ENCODE data around the gene RPP38. TPM values are rescaled to one million over a fixed set of nuclear protein-coding genes. Genes with fewer than 3 reads are reported as not detected.

Gene RPP38
- total RNA-seq, 1 experiment from 2014 or later, result 15.9 TPM

DNA sequence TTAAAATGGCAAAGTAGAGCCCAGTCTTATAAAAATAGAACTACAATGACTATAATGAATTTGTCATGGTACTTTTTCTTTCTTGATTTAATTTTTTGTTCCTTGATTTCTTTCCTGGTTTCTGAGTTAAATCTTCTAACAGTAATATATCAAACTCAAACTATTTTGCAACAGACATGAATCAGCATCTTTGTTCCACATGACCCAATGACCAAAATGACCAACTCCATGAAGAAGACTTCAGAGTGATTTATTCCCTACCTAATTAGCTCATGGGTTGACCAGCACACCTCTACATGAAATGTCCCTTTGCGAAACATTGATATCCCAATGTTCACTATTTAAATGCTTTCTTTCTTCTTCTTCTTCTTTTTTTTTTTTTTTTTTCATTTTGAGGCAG lies 40.5 kb downstream of the RPP38 start:
- H3K27me3 ChIP-seq (ENCODE audit: insufficient read depth, low read depth), result no peaks in the 10 kb centered on the region
- no peak overlapping the region for H3K27ac ChIP-seq
- ChIA-PET POLR2A (ENCODE audit: unreplicated experiment) (no interaction called here), CTCF (no interaction called here)
- H2AFZ ChIP-seq, result no peak overlapping the region
- no peaks in the 10 kb centered on the region for H3F3A ChIP-seq (ENCODE audit: insufficient read depth, low read depth)
- no peaks in the 10 kb centered on the region for H3K4me1 ChIP-seq (replicated peaks; ENCODE audit: insufficient read depth)
- no peak overlapping the region for H3K4me3 ChIP-seq
- H3K9me3 ChIP-seq (ENCODE audit: insufficient read depth, low read depth), result no peaks in the 10 kb centered on the region
- intact Hi-C loops (cut with micrococcal nuclease; ENCODE audit: unreplicated experiment), result no loop called here
- no peaks in the 10 kb centered on the region for H3K36me3 ChIP-seq (ENCODE audit: low read depth)
- no peaks in the 10 kb centered on the region for H4K20me1 ChIP-seq (ENCODE audit: insufficient read depth)
- BruUV-seq (replicated peaks), result no TSS peak
- H3K4me2 ChIP-seq, result no peak overlapping the region
- H3K79me2 ChIP-seq (ENCODE audit: low read depth), result no peaks in the 10 kb centered on the region
- H3K9me2 ChIP-seq (ENCODE audit: insufficient read depth), result no peaks in the 10 kb centered on the region
- no peak for DNase-seq
- TF ChIP-seq EZH2 (IDR thresholded peaks at IDR 0.05; ENCODE audit: low read depth), result no peak
- TF ChIP-seq, protein P1, sequence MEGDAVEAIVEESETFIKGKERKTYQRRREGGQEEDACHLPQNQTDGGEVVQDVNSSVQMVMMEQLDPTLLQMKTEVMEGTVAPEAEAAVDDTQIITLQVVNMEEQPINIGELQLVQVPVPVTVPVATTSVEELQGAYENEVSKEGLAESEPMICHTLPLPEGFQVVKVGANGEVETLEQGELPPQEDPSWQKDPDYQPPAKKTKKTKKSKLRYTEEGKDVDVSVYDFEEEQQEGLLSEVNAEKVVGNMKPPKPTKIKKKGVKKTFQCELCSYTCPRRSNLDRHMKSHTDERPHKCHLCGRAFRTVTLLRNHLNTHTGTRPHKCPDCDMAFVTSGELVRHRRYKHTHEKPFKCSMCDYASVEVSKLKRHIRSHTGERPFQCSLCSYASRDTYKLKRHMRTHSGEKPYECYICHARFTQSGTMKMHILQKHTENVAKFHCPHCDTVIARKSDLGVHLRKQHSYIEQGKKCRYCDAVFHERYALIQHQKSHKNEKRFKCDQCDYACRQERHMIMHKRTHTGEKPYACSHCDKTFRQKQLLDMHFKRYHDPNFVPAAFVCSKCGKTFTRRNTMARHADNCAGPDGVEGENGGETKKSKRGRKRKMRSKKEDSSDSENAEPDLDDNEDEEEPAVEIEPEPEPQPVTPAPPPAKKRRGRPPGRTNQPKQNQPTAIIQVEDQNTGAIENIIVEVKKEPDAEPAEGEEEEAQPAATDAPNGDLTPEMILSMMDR (conservative IDR thresholded peaks at IDR 0.05), result no peak

DNA sequence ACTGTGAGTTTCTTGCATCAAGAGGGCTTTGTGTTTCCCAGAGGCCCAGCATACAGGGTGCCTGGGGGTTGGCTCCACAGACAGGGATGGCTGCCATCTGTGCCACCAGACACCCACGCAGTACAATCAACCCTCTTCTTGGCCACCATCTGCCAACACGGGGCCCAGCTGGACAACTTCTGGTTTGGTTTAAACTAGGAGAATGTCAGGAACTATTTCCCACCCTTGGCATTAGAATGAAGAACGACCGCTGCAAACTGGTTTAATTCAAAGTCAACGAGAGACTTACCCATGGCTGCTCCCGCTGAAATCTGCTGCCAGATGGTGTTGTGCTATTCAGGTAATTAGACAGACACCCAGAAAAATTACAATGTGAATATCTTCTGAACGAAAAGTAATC lies 43.5 kb downstream of the RPP38 start:
- Histone ChIP-seq H3K4me2 (no peak overlapping the region), H4K20me1 (ENCODE audit: insufficient read depth) (no peaks in the 10 kb centered on the region), H3K9me2 (ENCODE audit: insufficient read depth) (no peaks in the 10 kb centered on the region), H3K27me3 (ENCODE audit: insufficient read depth, low read depth) (no peaks in the 10 kb centered on the region), H3K27ac (no peak overlapping the region), H3K79me2 (ENCODE audit: low read depth) (no peaks in the 10 kb centered on the region), H3K4me1 (replicated peaks; ENCODE audit: insufficient read depth) (no peaks in the 10 kb centered on the region), H2AFZ (no peak overlapping the region), H3K9me3 (ENCODE audit: insufficient read depth, low read depth) (no peaks in the 10 kb centered on the region), H3K4me3 (no peak overlapping the region), H3F3A (ENCODE audit: insufficient read depth, low read depth) (no peaks in the 10 kb centered on the region), H3K36me3 (ENCODE audit: low read depth) (no peaks in the 10 kb centered on the region)
- ChIA-PET POLR2A (ENCODE audit: unreplicated experiment) (no interaction called here), CTCF (no interaction called here)
- no TSS peak for BruUV-seq (replicated peaks)
- TF ChIP-seq EZH2 (IDR thresholded peaks at IDR 0.05; ENCODE audit: low read depth), result no peak
- TF ChIP-seq, protein P1 (conservative IDR thresholded peaks at IDR 0.05), result no peak
- no peak for DNase-seq
- intact Hi-C loops (cut with micrococcal nuclease; ENCODE audit: unreplicated experiment), result no loop called here

DNA sequence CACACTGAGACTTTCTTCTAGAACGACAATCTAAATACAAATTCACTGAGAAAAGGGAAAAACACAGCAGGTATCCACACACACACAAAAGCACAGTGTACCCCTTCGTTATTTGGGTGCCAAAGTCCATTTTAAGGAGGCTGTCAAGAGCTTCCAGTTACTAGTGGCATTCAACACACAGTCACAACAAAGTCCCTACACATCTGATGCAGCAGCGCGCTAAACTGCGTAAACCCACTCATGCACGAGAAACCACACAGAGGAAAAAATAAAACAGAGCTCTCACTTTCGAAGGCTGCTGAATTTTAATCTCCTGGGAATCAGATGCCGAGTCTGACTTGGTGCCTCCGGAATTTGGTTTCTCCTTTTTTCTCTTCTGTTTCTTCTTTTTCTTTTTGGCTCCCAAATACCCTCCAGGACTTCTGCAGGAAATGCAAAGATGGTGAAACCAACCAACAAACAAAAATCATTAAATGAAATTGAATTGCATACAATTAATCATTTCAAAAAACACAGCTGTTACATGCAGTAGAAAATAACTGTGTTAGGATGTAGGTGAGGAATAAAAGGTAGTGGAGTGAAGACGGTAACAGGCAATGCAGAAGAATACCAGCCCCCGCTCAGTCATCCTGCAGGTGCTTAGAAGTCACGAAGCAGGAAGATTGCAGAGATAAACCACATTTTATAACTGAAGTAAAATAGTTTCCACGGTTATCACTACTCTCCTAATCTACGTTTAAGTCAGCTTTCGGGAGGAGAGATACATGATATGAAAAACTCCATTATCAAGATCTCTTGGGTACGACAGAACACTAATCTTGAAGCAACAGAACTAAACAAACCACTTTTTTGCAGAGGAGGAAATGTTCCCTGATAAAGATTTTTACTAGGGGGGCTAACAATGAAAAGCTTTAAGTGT lies 44.2 kb downstream of the RPP38 start:
- Histone ChIP-seq H3K27me3 (ENCODE audit: insufficient read depth, low read depth) (no peaks in the 10 kb centered on the region), H3K36me3 (ENCODE audit: low read depth) (no peaks in the 10 kb centered on the region), H3K27ac (no peak overlapping the region), H3K4me2 (no peak overlapping the region), H4K20me1 (ENCODE audit: insufficient read depth) (no peaks in the 10 kb centered on the region), H3F3A (ENCODE audit: insufficient read depth, low read depth) (no peaks in the 10 kb centered on the region), H3K4me1 (replicated peaks; ENCODE audit: insufficient read depth) (no peaks in the 10 kb centered on the region), H3K9me3 (ENCODE audit: insufficient read depth, low read depth) (no peaks in the 10 kb centered on the region), H3K9me2 (ENCODE audit: insufficient read depth) (no peaks in the 10 kb centered on the region), H3K4me3 (no peak overlapping the region), H2AFZ (no peak overlapping the region), H3K79me2 (ENCODE audit: low read depth) (no peaks in the 10 kb centered on the region)
- intact Hi-C loops (cut with micrococcal nuclease; ENCODE audit: unreplicated experiment), result no loop called here
- CTCF ChIA-PET, result no interaction called here
- no peak for DNase-seq
- no TSS peak for BruUV-seq (replicated peaks)
- TF ChIP-seq, protein P1 (conservative IDR thresholded peaks at IDR 0.05), result no peak
- POLR2A ChIA-PET (ENCODE audit: unreplicated experiment), result no interaction called here

Data from PC-9 (cell line).